ENCODE data around the gene ZNF536. TPM values are rescaled to one million over a fixed set of nuclear protein-coding genes. Genes with fewer than 3 reads are reported as not detected.

The ZNF536 gene
- total and polyA plus RNA-seq, 2 of the 4 experiments (the other 2 are of a cell fraction): not detected

DNA sequence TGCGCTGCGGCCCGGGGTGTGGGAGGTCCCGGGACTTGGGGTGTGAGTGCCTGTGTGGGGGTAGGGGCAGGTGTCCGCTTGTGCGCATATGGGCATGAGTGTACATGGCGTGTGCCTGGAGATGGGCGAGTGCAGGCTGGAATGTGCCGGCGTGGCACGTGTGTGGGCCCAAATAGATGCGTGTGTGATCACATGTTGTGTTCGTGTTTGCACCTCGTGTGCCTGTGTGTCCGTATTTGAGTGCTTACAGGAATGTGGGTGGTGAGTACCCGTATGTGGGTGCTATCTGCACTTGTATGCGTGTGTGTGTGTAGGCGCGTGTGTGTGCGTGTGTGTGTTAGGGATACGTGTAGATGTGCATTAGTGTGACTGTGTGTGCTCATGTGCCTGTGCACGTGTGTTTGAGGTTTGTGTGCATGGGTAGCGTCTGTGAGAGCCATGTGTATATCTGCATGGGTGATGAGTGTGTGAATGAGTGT lies 3.4 kb downstream of the ZNF536 start:
- Histone ChIP-seq H3K4me3 (ENCODE audit: insufficient read depth, low read depth, low read length) (no peak overlapping the region), H4K8ac (ENCODE audit: low read depth in 2 of 2, low read length in 2 of 2) (no peak overlapping the region), H3K9ac (ENCODE audit: low read depth, low read length) (no peak overlapping the region), H3K14ac (replicated peaks; ENCODE audit: low read depth, low read length) (no peak overlapping the region), H3K27ac (ENCODE audit: insufficient read depth, low read length) (no peak overlapping the region), H3K23ac (ENCODE audit: low read depth, low read length) (no peak overlapping the region), H2BK120ac (ENCODE audit: low read depth, low read length) (no peak overlapping the region), H2AK5ac (ENCODE audit: low read depth, low read length) (no peak overlapping the region), H3K4me1 (ENCODE audit: control insufficient read depth, insufficient read depth, low read length) (no peaks in the 10 kb centered on the region), H2AFZ (replicated peaks; ENCODE audit: low read length, poor library complexity) (no peak overlapping the region), H4K5ac (ENCODE audit: low read depth, low read length) (no peak overlapping the region), H3K27me3 (ENCODE audit: control insufficient read depth, insufficient read depth, low read length) (no peaks in the 10 kb centered on the region), H3K79me1 (ENCODE audit: low read depth in 1 of 2, low read length in 2 of 2) (no peaks in the 10 kb centered on the region), H2BK20ac (ENCODE audit: low read depth, low read length) (no peak overlapping the region), H3K4me2 (ENCODE audit: low read depth, low read length) (no peak overlapping the region), H3K36me3 (ENCODE audit: control insufficient read depth, insufficient read depth, low read length) (no peaks in the 10 kb centered on the region), H3K4ac (ENCODE audit: low read depth, low read length) (no peak overlapping the region), H4K20me1 (ENCODE audit: insufficient read depth, low read length) (no peaks in the 10 kb centered on the region), H2BK5ac (ENCODE audit: low read depth, low read length, poor library complexity, severe bottlenecking) (no peak overlapping the region), H2AK9ac (replicated peaks; ENCODE audit: low read depth, low read length, poor library complexity) (no peak overlapping the region), H3K9me3 (ENCODE audit: control insufficient read depth, insufficient read depth, low read length) (peaks cover 17% of the 10 kb centered on the region), H2BK15ac (ENCODE audit: low read depth, low read length) (no peak overlapping the region), H3K56ac (ENCODE audit: extremely low read depth, insufficient read depth, low read length) (no peak overlapping the region), H4K91ac (ENCODE audit: insufficient read depth, low read depth, low read length) (no peak overlapping the region), H3K9me1 (ENCODE audit: insufficient read depth, low read length) (no peaks in the 10 kb centered on the region), H3K18ac (ENCODE audit: low read depth, low read length) (no peak overlapping the region)
- no TSS peak for BruUV-seq (replicated peaks)
- dilution Hi-C loops (cut with HindIII; ENCODE audit: low sequenced_read_pairs, unreplicated experiment) (no loop called here), in situ Hi-C loops (cut with MboI; ENCODE audit: low sequenced_read_pairs) (no loop called here), intact Hi-C loops (cut with micrococcal nuclease) (no loop called here)
- DNase-seq: no peak
- TF ChIP-seq CEBPB (IDR thresholded peaks at IDR 0.05; ENCODE audit: low read depth, low read length): no peak
- no peak for TF ChIP-seq MXI1 (IDR thresholded peaks at IDR 0.05; ENCODE audit: borderline replicate concordance, low read depth, low read length)
- no peak for TF ChIP-seq CTCF (conservative IDR thresholded peaks at IDR 0.05; ENCODE audit: low read depth, low read length)
- TF ChIP-seq MAZ (IDR thresholded peaks at IDR 0.05; ENCODE audit: borderline replicate concordance, low read depth, low read length): no peak
- no peak for TF ChIP-seq ELK1 (IDR thresholded peaks at IDR 0.05; ENCODE audit: borderline replicate concordance, low read depth, low read length)
- no peak for TF ChIP-seq POLR2A (IDR thresholded peaks at IDR 0.05; ENCODE audit: low read depth, low read length)
- no peak for TF ChIP-seq NFE2L2 (IDR thresholded peaks at IDR 0.05; ENCODE audit: low read depth, low read length)
- TF ChIP-seq FOS (IDR thresholded peaks at IDR 0.05; ENCODE audit: low read depth, low read length): no peak
- TF ChIP-seq, protein P1, sequence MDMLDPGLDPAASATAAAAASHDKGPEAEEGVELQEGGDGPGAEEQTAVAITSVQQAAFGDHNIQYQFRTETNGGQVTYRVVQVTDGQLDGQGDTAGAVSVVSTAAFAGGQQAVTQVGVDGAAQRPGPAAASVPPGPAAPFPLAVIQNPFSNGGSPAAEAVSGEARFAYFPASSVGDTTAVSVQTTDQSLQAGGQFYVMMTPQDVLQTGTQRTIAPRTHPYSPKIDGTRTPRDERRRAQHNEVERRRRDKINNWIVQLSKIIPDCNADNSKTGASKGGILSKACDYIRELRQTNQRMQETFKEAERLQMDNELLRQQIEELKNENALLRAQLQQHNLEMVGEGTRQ (IDR thresholded peaks at IDR 0.05; ENCODE audit: low read depth, low read length): no peak
- TF ChIP-seq BHLHE40 (IDR thresholded peaks at IDR 0.05; ENCODE audit: low read depth, low read length): no peak
- 78% methylated on average over 15 of the region's 23 CpGs; no CpG with 5 or more reads in 1 of the 2 experiments for WGBS, 2 experiments (ENCODE audit: extremely low coverage in 2 of 2, insufficient read length in 1 of 2)
- POLR2A ChIA-PET (ENCODE audit: unreplicated experiment): no interaction called here
- no peak for ATAC-seq (ENCODE audit: low read depth)
- CTCF ChIA-PET: no interaction called here

Data from IMR-90 (cell line).